Measurements from ENCODE around the gene CA5A. TPM values are rescaled to one million over a fixed set of nuclear protein-coding genes. Genes with fewer than 3 reads are reported as not detected.
"Not testable (repeated sequence)": the region's sequence is repeated elsewhere in the genome, so short reads cannot be mapped to it uniquely, and the experiment has no call there.

CA5A gene
- polyA plus RNA-seq, 12 donors, result 0.03 to 0.45 (median 0.09) TPM; not detected in 2

GRCh38 chr16:87924811-87925670, 11.3 kb downstream of the CA5A start:
- DNase-seq, result no peak

GRCh38 chr16:87924041-87924810, 12.1 kb downstream of the CA5A start:
- no peak for DNase-seq

- DNase-seq, result no peak
Observed at GRCh38 chr16:87922250-87922871, 14.0 kb downstream of the CA5A start.

GRCh38 chr16:87921236-87921773, 15.0 kb downstream of the CA5A start:
- DNase-seq, result no peak

GRCh38 chr16:87919681-87919994, 16.7 kb downstream of the CA5A start:
- no peak for DNase-seq

GRCh38 chr16:87918866-87919680, 17.3 kb downstream of the CA5A start:
- peak; percentile 87 for DNase-seq

- DNase-seq, result peak; percentile 59
Observed at GRCh38 chr16:87918338-87918737, 18.0 kb downstream of the CA5A start.

- DNase-seq, result no peak
Observed at GRCh38 chr16:87917503-87917902, 18.8 kb downstream of the CA5A start.

GRCh38 chr16:87914812-87915211, 21.5 kb downstream of the CA5A start:
- DNase-seq, result no peak

- not testable (repeated sequence) for DNase-seq
Observed at GRCh38 chr16:87914021-87914725, 22.2 kb downstream of the CA5A start.

- not testable (repeated sequence) for DNase-seq
Observed at GRCh38 chr16:87912691-87913090, 23.6 kb downstream of the CA5A start.

GRCh38 chr16:87911106-87911763, 25.1 kb downstream of the CA5A start:
- peak; percentile 78 for DNase-seq

- DNase-seq, result peak; percentile 54
Observed at GRCh38 chr16:87909203-87909935, 27.0 kb downstream of the CA5A start.

- DNase-seq, result not testable (repeated sequence)
Observed at GRCh38 chr16:87908101-87908500, 28.2 kb downstream of the CA5A start.

GRCh38 chr16:87905521-87905920, 30.8 kb downstream of the CA5A start:
- not testable (repeated sequence) for DNase-seq

GRCh38 chr16:87904963-87905362, 31.4 kb downstream of the CA5A start:
- DNase-seq, result not testable (repeated sequence)

GRCh38 chr16:87900489-87900888, 35.8 kb downstream of the CA5A start:
- DNase-seq, result not testable (repeated sequence)

- no peak for DNase-seq
Observed at GRCh38 chr16:87897521-87898505, 38.5 kb downstream of the CA5A start.
